Mesenchymal stem cell (in vitro differentiated cells and primary cell): ENCODE measurements around the gene LIPF.

Experiments used
- DNase-seq: peaks from one replicate; pipeline ENCODE4 v3.0.0-alpha.2; 2013
- H2AFZ ChIP-seq: one replicate; pipeline ENCODE4 v1.6.1; 2013; ENCODE audit warnings: low read depth, mild to moderate bottlenecking, control low read depth, inconsistent platforms, low read length, moderate library complexity
- H2AK5ac ChIP-seq: 2 replicates; pipeline ENCODE4 v1.6.1; 2013; ENCODE audit warnings: low read length, moderate library complexity, mild to moderate bottlenecking, inconsistent platforms; ENCODE audit not compliant: severe bottlenecking
- H2BK120ac ChIP-seq: one replicate; pipeline ENCODE4 v1.6.1; 2013; ENCODE audit warnings: low read depth, mild to moderate bottlenecking, inconsistent platforms, low read length, moderate library complexity
- H2BK12ac ChIP-seq, 2 experiments: one replicate each; pipeline ENCODE4 v1.6.1; 2013; ENCODE audit warnings: inconsistent platforms in 2 of 2, low read length in 2 of 2, mild to moderate bottlenecking in 2 of 2, moderate library complexity in 2 of 2, control low read depth in 1 of 2
- H2BK15ac ChIP-seq: one replicate; pipeline ENCODE4 v1.6.1; 2013; ENCODE audit warnings: mild to moderate bottlenecking, low read depth, inconsistent platforms; ENCODE audit not compliant: poor library complexity, severe bottlenecking
- H2BK5ac ChIP-seq: 2 replicates; pipeline ENCODE4 v1.6.1; 2013; ENCODE audit warnings: low read depth, mild to moderate bottlenecking, low read length, control low read depth, inconsistent platforms; ENCODE audit not compliant: poor library complexity, severe bottlenecking
- H3K14ac ChIP-seq, 2 experiments: one replicate each; pipeline ENCODE4 v1.6.1; 2013; ENCODE audit warnings: inconsistent platforms in 2 of 2, low read length in 2 of 2, control low read depth in 1 of 2, mild to moderate bottlenecking in 1 of 2, moderate library complexity in 1 of 2
- H3K18ac ChIP-seq, 2 experiments: one replicate each; pipeline ENCODE4 v1.6.1; 2013; ENCODE audit warnings: inconsistent platforms in 2 of 2, low read length in 2 of 2, control low read depth in 1 of 2, low read depth in 1 of 2, mild to moderate bottlenecking in 1 of 2
- H3K23ac ChIP-seq, 2 experiments: one replicate each; pipeline ENCODE4 v1.6.1; 2013; ENCODE audit warnings: inconsistent platforms in 2 of 2, low read length in 2 of 2, mild to moderate bottlenecking in 2 of 2, moderate library complexity in 2 of 2, control low read depth in 1 of 2
- H3K27ac ChIP-seq: 2 replicates; pipeline ENCODE4 v1.5.1; 2013; ENCODE audit warnings: mild to moderate bottlenecking, moderate library complexity, low read length, control low read depth, inconsistent platforms; ENCODE audit not compliant: poor library complexity, severe bottlenecking
- H3K27me3 ChIP-seq, 2 experiments: 2 replicates each; pipeline versions ENCODE4 v1.6.1 to v1.7.0; 2013; ENCODE audit warnings: low read length in 2 of 2, mild to moderate bottlenecking in 2 of 2, moderate library complexity in 2 of 2, control low read depth in 1 of 2, inconsistent platforms in 1 of 2; ENCODE audit not compliant: control insufficient read depth in 1 of 2, insufficient read depth in 1 of 2
- H3K36me3 ChIP-seq, 2 experiments: 2 replicates each; pipeline versions ENCODE4 v1.6.1 to v1.7.0; 2013; ENCODE audit warnings: low read length in 2 of 2, control low read depth in 1 of 2, inconsistent platforms in 1 of 2, low read depth in 1 of 2, mild to moderate bottlenecking in 1 of 2; ENCODE audit not compliant: insufficient read depth in 2 of 2, control insufficient read depth in 1 of 2
- H3K4ac ChIP-seq, 2 experiments: one replicate each; pipeline ENCODE4 v1.6.1; 2013; ENCODE audit warnings: inconsistent platforms in 2 of 2, low read length in 2 of 2, mild to moderate bottlenecking in 2 of 2, moderate library complexity in 2 of 2, control low read depth in 1 of 2, low read depth in 1 of 2
- H3K4me1 ChIP-seq: 2 replicates; pipeline ENCODE4 v1.6.1; 2013; ENCODE audit warnings: low read depth, low read length, control low read depth; ENCODE audit not compliant: control insufficient read depth, insufficient read depth
- H3K4me2 ChIP-seq: 2 replicates; pipeline ENCODE4 v1.6.1; 2013; ENCODE audit warnings: low read length, mild to moderate bottlenecking, inconsistent platforms; ENCODE audit not compliant: poor library complexity, severe bottlenecking
- H3K4me3 ChIP-seq, 2 experiments: 2 replicates each; pipeline versions ENCODE4 v1.5.1 to v1.7.0; 2013; ENCODE audit warnings: low read length in 2 of 2, mild to moderate bottlenecking in 2 of 2, control low read depth in 1 of 2, low read depth in 1 of 2; ENCODE audit not compliant: insufficient read depth in 1 of 2
- H3K79me1 ChIP-seq: replicated peaks from 2 replicates; pipeline ENCODE4 v1.6.1; 2013; ENCODE audit warnings: mild to moderate bottlenecking, control low read depth, low read length, inconsistent platforms; ENCODE audit not compliant: poor library complexity, severe bottlenecking
- H3K9ac ChIP-seq: 2 replicates; pipeline ENCODE4 v1.7.0; 2013; ENCODE audit warnings: mild to moderate bottlenecking, low read length, moderate library complexity
- H3K9me3 ChIP-seq: 2 replicates; pipeline ENCODE4 v1.7.0; 2013; ENCODE audit warnings: mild to moderate bottlenecking, low read length; ENCODE audit not compliant: control insufficient read depth
- H4K8ac ChIP-seq: one replicate; pipeline ENCODE4 v1.6.1; 2013; ENCODE audit warnings: inconsistent platforms, mild to moderate bottlenecking, low read length, moderate library complexity
- H4K91ac ChIP-seq: one replicate; pipeline ENCODE4 v1.6.1; 2013; ENCODE audit warnings: mild to moderate bottlenecking, low read length, inconsistent platforms
- WGBS: methylation state at CpG from one replicate; pipeline ENCODE4 v1.1.7; 2013; ENCODE audit warnings: mixed read lengths; 5-methylcytosine and 5-hydroxymethylcytosine counted together

Gene LIPF

GRCh38 chr10:88652616-88653015 is 11.6 kb upstream of the LIPF start:
- Histone ChIP-seq H3K23ac (no peak overlapping the region), H3K27me3 (no peaks in the 10 kb centered on the region), H3K4ac (no peak overlapping the region), H2AFZ (no peak overlapping the region), H4K8ac (no peak overlapping the region), H2BK15ac (no peak overlapping the region), H3K4me1 (no peaks in the 10 kb centered on the region), H3K4me2 (no peak overlapping the region), H2BK120ac (no peak overlapping the region), H2BK5ac (no peak overlapping the region), H2AK5ac (no peak overlapping the region), H3K9me3 (no peaks in the 10 kb centered on the region), H4K91ac (no peak overlapping the region), H3K18ac (no peak overlapping the region), H3K79me1 (no peaks in the 10 kb centered on the region), H3K36me3 (no peaks in the 10 kb centered on the region), H3K9ac (no peak overlapping the region), H3K27ac (no peak overlapping the region), H2BK12ac (no peak overlapping the region), H3K14ac (no peak overlapping the region), H3K4me3 (no peak overlapping the region)
- no CpG with 5 or more reads among the region's 2 CpGs for WGBS
- DNase-seq: no peak

GRCh38 chr10:88657901-88658300 is 6.3 kb upstream of the LIPF start:
- no peak overlapping the region for H2BK120ac ChIP-seq
- no peak overlapping the region for H3K27ac ChIP-seq

GRCh38 chr10:88659725-88660597 is 4.3 kb upstream of the LIPF start:
- no peak overlapping the region for H3K14ac ChIP-seq
- no peak overlapping the region for H2BK5ac ChIP-seq
- H3K9me3 ChIP-seq: no peaks in the 10 kb centered on the region
- WGBS: 100% methylated on average over 1 of the region's 3 CpGs
- H3K4me3 ChIP-seq: peak overlapping the region in 1 of 2 experiments; percentile 30
- no peak overlapping the region for H2AFZ ChIP-seq
- H3K9ac ChIP-seq: peak overlapping the region; percentile 55
- no peak overlapping the region for H3K23ac ChIP-seq
- peaks cover 2% of the 10 kb centered on the region for H3K4me1 ChIP-seq
- no peak overlapping the region for H2BK12ac ChIP-seq
- H4K91ac ChIP-seq: no peak overlapping the region
- H3K27ac ChIP-seq: no peak overlapping the region
- H3K18ac ChIP-seq: no peak overlapping the region
- H2BK120ac ChIP-seq: no peak overlapping the region
- H3K79me1 ChIP-seq: no peaks in the 10 kb centered on the region
- H2AK5ac ChIP-seq: no peak overlapping the region
- no peak overlapping the region for H2BK15ac ChIP-seq
- no peaks in the 10 kb centered on the region for H3K27me3 ChIP-seq
- no peak overlapping the region for H3K4ac ChIP-seq
- H3K4me2 ChIP-seq: no peak overlapping the region
- H4K8ac ChIP-seq: no peak overlapping the region
- no peak for DNase-seq
- no peaks in the 10 kb centered on the region for H3K36me3 ChIP-seq

More at GRCh38 chr10:88657901-88658300, 6.3 kb upstream of the LIPF start:
- Histone ChIP-seq H3K14ac (no peak overlapping the region), H3K9me3 (no peaks in the 10 kb centered on the region), H3K4me2 (no peak overlapping the region), H2AK5ac (no peak overlapping the region), H3K4ac (no peak overlapping the region), H3K36me3 (no peaks in the 10 kb centered on the region), H3K9ac (no peak overlapping the region), H3K23ac (no peak overlapping the region), H2BK5ac (no peak overlapping the region), H2AFZ (no peak overlapping the region), H2BK12ac (no peak overlapping the region), H3K18ac (no peak overlapping the region), H4K91ac (no peak overlapping the region), H3K4me1 (peaks cover 2% of the 10 kb centered on the region), H3K79me1 (no peaks in the 10 kb centered on the region), H3K4me3 (no peak overlapping the region), H4K8ac (no peak overlapping the region), H2BK15ac (no peak overlapping the region), H3K27me3 (no peaks in the 10 kb centered on the region)
- no peak for DNase-seq
- WGBS: 91% methylated on average over 1 of the region's 1 CpG

GRCh38 chr10:88660598-88660884 is 3.7 kb upstream of the LIPF start:
- DNase-seq: no peak
- Histone ChIP-seq H2BK12ac (no peak overlapping the region), H4K8ac (no peak overlapping the region), H3K4me3 (peak overlapping the region in 1 of 2 experiments; percentile 30), H3K9me3 (no peaks in the 10 kb centered on the region), H3K4me2 (no peak overlapping the region), H3K27me3 (no peaks in the 10 kb centered on the region), H3K36me3 (no peaks in the 10 kb centered on the region), H2BK15ac (no peak overlapping the region), H3K27ac (no peak overlapping the region), H2BK120ac (no peak overlapping the region), H2BK5ac (no peak overlapping the region), H2AFZ (no peak overlapping the region), H4K91ac (no peak overlapping the region), H2AK5ac (no peak overlapping the region), H3K23ac (no peak overlapping the region), H3K9ac (peak overlapping the region; percentile 22), H3K4ac (no peak overlapping the region), H3K4me1 (peaks cover 2% of the 10 kb centered on the region), H3K14ac (no peak overlapping the region), H3K79me1 (no peaks in the 10 kb centered on the region), H3K18ac (no peak overlapping the region)
- WGBS: 53% methylated on average over 3 of the region's 3 CpGs
